ENCODE measurements around the gene U2AF2.
A peak's percentile ranks its signal among the peaks of the same experiment; 100 is the strongest.

Gene U2AF2

DNA sequence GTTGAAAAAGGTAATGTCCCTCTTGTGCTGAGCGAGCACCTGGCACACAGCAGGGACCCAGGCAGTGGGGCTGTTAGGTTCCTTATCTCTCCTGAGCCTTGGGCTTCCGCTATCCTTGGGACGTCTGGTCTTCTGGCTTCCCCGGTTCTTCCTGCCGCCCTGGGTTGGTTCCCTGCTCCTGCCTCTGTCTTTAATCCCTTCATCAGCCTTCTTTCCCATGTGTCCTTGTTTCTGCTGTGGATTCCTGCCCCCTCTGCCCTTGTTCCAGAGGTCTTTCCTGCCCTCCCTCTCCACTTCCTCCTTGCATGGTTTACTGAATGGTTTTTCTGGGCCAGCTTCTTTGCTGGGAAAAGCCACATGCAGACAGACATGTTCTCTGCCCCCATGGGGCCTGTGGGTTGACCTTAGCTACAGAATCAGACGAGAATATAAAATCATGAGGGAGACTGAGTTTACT is 22.8 kb downstream of the U2AF2 start:
- DNase-seq = no peak

DNA sequence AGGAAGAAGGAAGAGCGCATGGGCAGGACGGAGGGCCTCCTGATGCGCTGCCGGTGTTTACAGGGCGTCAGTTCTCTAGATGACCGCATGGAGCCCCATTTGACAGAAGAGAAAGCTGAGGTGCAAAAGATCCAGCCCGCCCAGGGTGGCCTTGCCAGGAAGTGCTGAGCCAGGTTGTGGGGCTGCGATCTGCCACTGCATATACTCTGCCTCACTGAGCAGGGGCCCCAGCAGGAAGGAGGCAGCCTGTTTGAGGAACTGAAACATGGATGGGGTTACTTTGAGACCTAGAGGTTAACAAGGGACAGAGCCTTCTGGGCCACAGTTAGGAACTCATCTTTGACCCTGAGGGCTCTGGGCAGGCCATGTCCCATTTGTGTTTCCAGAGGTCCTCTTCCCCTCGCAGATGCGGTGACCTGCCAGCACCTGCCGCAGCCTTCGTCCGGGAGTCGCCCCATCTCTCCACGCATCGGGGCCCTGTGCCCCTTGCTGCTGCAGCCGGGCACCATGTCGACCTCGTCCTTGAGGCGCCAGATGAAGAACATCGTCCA is 23.4 kb downstream of the U2AF2 start:
- DNase-seq = peak; percentile 27

DNA sequence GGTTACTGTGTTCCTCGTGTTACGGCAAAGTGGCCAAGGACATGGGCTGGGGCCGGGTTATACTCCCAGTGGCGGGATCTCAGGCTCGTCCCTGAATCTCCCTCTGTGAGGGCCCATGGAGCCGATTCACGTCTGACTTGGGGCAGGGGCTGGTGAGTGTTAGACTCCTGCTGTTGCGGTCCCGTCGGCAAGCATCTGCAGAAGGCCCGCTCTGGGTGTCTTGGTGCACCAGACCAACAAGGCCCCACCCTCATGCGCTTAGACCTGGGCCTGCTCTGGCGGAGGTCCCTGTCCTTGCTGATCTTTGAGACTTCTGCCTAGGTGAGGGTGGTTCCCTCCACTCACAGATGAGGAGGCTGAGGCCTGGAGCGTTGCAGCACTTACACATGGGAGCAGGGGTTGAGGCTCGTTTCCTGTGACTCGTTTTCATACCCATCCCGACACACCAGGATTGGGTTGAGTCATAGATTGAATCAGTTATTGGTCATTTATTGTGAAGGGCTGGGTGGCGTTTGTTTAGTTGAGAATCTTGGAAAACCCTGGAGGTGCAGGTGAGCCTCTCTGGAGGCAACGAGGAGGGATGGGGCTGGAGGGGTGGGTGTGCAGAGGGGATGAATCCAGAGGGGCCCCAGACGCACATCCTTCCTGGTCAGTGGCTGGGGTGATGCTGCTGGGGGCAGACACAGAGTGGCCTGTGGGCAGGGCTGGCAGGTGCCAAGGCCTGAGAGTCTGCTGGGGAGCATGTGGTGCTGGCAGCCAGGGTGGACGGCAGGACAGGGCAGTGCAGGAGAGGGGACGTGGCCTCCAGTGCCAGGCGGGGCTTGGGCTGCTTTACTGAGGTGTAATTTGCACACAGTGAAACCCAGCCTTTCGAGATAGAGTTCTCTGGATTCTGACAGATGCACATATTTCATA is 24.8 kb downstream of the U2AF2 start:
- no peak for DNase-seq

DNA sequence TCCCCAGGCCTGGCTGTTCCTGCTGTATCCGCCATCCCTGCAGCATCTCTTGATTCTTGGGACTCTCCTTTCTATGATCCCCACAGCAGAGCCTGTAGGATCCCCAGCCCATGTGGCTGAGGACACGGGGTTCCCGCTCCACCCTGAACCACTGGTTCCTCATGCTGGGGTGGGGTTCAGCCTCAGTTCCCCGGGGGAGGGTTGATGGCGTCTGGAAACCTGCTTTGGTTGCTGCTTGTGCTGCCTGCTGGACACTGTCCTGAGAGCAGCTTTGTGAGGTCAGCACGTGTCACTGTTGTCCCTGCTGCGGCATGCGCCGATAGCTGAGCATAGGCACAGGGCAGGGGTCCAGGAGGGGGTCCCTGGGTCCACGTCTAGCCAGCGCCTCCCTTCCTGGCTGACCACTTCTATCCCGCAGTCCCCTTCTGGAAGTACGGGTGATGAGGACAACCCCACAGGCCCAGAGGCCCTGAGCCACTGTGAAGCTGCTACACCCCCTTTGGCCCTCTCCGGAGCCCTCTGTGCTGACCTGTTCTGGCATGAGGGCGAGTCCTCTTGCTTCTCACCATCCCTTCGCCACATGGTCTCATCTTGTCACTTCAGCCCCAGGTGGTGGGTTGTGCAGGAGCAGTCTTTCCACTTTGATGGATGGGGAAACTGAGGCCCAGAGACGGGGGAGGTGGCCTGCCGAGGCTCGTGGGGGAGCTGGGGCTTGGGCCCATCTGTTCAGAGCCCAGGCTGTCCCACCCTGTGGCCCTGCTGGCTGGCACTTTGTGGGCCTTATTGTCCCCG is 25.7 kb downstream of the U2AF2 start:
- DNase-seq = no peak

DNA sequence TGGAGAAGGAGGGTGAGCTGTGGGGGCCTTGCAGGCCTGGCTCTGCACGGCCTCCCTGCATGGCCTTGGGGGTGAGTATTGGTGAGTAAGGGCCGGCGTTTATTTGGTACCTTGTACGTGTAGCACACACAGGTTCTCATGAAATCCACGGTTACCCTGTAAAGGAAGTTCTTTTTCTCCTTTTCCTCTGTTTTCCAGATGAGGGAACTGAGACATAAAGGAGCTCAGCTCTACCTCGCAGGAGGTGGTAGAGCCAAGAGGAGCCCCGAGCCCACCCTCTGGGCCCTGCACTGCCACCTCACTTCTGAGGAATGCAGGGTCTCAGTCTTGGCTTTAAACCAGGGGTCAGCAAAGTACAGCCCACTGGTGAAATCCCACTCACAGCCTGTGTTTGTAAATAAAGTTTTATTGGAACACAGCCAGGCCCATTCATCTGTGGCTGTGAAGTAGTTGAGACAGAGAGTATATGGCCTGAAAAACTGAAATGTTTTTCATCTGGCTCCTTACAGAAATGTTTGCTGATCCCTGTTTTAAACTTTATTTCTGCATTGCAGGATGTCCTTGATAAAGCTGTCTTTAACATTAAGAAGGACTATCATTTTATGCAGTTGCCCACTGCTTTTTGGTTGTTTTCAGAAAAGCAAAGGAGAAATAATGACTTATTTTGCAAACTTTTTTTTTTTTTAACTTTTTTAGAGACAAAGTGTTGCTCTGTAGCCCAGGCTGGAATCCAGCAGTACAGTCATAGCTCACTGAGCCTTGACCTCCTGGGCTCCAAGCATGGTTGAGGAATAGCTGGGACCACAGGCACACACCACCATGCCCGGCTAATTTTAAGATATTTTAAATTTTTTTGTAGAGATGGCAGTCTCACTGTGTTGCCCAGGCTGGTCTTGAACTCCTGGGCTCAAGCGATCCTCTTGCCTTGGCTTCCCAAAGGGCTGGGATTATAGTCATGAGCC is 26.6 kb downstream of the U2AF2 start:
- no peak for DNase-seq

DNA sequence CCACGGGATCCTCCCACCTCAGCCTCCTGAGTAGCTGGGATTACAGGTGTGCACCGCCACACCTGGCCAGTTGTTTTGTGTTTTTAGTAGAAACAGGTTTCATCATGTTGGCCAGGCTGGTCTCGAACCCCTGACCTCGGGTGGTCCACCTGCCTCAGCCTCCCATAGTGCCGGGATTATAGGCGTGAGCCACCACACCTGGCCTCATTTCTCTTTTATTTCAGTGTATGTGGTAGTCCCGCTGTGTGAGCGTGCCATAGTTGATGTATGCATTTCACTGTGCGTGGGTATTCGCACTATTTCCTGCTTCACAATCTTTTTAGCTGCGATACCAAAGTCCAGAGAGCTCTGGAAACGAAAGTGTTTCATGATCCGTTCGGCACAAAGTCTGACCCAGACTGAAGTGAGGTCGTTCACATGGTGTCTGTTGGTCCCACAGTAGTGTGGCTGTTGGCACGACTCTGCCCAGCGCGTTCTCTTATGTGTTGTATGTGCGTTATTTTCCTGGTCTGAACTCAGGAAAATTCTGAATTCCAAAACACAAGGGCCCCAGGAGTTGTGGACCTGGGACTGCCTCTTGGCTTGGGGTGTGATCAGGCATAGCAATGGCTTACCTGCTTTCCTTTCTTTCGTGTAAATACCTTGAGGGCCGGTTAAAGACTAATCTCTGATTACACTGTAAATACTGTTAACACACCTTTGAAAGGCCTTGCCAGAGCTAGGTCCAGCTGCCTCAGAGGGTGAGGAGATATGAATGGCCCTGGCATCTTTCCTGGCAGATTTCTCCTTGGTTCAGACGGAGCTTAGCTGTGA is 28.8 kb downstream of the U2AF2 start:
- DNase-seq = no peak

DNA sequence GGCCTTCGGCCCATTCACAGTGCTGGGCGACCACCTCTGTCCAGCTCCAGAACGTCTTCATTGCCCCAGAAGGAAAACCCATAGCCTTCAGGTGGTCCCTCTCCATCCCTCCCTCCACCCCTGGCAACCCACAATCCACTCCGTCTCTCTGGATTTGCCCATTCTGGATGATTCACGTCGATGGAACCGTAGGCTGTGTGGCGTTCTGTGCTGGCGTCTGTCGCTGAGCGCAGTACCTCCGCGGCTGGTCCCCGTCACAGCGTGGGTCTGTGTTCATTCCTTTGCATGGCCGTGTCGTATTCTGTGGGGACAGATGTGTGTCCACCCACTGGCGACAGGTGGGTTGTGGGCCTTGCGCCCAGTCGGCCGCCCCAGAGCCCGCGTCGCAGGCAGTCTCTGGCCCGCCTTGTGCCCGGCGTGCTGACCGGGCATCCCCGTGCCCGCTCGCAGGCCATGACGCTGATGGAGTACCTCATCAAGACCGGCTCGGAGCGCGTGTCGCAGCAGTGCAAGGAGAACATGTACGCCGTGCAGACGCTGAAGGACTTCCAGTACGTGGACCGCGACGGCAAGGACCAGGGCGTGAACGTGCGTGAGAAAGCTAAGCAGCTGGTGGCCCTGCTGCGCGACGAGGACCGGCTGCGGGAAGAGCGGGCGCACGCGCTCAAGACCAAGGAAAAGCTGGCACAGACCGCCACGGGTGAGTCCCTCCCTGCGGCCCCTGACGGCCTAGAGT is 30.3 kb downstream of the U2AF2 start:
- DNase-seq = no peak

DNA sequence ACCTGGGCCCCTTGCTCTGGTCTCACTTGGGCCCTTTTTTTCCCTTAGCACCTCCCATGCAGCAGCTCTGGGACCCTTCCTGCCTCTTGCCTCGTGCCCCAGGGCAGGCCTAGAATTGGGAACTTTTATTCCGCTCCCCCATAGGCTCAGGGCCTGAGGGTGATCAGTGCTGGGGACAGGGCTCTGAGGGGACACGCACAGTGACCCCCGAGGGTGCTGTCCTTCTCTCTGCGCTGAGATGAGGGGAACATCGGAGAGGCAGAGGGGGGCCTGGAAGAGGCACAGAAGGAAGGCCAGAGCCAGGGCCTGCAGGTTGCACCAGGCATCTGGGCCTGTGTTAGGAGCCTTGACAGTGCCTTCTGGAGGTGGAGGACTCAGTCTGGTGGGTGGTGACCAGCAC is 30.9 kb downstream of the U2AF2 start:
- DNase-seq = no peak

DNA sequence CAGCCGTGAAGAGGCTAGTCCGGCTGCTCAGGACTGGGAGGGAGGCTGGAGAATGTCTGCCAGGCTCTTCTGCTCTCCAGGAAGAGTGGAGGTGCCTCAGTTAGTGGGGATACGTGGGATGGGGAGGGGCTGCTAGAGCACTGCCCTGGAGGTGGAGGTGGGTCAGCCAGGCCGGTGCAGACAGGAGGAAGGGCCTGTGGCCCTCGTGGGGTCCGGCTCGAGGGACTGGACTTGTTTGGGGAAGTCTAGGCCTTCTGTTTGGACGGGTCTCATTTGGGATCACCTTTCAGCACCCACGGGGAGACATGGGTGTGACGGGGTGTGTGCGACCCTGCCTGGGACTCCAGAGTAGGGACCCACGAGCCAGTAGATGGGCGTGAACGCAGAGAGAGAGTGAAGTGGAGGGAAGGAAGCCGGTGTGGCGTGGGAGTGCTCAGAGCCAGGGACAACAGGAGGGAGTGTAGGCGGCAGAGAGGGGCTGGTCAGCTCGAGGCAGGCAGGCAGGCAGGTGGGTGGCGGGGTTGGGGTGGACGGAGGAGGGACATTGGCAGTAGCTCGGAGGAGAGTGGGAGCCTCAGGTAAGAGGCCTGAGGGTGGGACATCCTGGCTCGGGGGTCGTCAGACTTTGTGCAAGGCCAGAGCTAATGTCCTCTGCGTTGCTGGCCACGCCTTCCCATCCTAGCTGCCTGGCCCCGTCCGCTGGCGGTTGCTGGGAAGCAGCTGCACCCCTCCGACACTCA is 31.6 kb downstream of the U2AF2 start:
- DNase-seq = no peak

DNA sequence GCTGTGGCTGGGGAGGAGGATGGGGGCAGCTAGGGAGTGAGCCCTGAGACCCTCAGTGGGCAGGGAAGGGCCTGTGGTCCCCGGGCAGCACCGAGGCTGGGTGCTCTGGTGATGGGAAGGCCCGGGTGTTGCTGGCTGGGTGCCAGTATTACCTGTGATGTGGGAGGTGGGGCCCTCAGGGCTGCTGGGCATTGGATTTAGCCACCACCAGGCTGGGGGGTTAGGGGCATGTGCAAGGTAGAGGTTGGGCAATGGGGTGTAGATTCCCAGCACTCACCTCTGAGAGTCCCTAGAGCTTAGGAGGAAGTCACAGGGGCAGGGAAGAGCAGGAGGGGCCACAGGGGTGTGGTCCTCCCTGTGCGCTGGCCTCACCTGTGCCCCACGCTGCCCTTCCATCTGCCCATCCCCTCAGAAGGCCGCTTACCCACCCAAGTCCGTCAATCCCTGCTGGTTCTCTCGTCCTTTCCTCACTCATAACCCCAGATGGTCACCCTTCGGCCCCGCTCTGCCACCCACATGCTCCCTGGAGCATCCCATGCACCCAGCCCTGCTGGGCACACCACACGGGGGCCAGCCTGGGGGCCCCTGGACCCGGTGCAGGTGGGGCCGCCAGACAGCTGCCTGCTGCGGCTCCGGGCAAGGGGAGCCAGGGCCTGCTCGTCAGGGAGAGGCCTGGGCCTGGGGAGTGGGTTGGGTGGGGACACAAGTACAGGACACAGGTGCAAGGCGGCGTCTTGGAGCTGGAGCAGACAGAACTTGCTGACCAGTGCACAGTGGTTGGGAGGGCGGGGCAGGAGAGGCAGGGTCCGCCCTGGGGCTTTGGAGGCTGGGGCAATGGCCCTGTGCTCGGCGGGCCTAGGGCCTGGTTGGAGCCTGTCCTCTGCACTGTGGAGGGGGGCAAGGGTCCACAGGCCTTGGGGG is 32.7 kb downstream of the U2AF2 start:
- DNase-seq = no peak

DNA sequence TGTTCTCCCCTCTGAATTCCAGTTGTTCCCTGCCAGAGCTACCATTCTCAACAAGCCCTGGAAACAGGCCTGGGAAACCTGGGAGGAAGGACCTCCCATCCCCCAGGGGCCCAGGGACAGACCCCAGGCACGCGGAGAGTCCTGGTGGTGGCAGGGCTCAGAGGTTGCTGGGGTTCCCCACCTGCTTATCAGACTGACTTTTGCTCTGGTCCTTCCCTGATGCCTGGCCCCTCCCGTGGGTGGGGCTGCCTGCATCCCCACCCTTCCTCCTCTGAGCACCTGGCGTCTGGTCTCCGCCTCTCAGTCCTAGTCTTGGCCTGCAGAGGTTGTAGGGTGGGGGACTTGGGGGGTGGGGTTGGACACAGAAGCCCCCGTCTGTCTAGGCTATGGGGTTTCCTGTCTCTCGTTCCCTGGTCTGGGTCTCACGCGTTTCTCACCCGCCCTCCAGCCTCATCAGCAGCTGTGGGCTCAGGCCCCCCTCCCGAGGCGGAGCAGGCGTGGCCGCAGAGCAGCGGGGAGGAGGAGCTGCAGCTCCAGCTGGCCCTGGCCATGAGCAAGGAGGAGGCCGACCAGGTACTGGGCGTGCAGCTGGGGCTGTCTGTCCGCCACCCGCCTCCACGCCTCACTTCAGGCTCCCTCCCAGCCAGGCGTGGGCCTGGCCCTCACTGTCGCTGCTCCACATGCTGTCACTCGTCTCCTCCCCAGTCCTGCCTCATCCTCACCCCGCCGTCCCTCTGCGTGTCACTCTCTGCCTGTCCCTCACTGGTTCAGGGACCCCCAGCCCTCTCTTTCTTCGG is 33.8 kb downstream of the U2AF2 start:
- DNase-seq = no peak

DNA sequence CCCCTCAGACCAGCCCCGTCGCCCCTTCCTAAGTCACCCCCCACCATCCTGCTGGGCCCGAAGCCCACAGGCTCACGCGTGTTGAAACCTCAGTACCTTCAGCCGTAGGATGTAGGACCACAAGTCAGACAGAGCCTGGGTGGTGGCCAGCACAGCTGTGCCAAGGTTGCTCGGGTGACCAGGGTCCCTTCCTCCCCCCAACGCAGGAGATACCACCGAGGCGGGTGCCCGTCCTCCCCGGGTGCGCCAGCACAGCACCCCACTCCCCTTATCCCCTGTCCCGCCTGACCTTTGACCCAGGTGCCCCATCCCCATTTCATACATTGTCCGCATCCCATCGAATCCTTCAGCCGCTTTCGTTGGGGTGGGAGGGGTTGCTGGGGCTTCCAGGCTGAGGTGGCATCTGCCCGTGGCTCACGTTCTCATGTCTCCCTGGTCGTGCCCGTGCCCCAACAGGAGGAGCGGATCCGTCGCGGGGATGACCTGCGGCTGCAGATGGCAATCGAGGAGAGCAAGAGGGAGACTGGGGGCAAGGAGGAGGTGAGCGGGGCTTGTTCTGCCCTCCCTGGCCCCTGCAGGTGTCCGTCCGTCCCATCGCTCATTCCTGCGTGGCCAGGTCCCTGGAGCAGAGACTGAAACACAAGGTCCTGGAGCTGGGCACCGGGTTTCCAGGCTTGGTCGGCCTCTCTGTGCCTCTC is 34.7 kb downstream of the U2AF2 start:
- DNase-seq = no peak

DNA sequence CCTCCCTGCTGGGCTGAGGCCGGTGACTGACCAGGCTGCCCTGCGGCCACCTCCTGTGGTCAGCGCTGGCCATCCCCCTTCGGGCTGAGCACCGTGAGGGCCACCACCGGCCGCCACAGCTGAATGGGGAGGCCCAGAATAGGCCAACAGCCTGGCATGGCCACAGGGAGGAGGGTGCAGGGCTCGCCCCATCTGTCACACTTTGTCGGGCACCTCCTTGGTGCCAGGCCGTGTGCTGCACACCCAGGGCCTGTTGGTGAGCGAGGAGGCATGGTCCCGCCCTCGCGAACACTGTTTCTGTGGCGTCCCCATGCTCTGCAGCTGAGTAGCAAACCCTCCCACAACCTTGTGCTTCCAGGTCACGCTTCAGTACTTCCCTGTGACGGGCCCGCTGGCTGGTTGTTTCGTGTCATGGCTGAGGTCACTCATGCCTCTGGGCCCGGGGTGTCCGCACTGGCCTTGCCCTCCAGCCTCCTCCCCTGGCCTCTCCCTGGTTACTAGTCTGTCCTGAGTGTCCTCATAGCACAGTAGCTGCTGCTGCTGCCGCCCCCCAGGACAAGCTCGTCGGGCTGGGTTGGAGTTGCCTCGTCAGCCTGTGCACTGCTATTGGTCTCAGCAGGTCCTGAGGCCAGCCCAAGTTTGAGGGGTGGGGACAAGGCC is 35.4 kb downstream of the U2AF2 start:
- DNase-seq = no peak

DNA sequence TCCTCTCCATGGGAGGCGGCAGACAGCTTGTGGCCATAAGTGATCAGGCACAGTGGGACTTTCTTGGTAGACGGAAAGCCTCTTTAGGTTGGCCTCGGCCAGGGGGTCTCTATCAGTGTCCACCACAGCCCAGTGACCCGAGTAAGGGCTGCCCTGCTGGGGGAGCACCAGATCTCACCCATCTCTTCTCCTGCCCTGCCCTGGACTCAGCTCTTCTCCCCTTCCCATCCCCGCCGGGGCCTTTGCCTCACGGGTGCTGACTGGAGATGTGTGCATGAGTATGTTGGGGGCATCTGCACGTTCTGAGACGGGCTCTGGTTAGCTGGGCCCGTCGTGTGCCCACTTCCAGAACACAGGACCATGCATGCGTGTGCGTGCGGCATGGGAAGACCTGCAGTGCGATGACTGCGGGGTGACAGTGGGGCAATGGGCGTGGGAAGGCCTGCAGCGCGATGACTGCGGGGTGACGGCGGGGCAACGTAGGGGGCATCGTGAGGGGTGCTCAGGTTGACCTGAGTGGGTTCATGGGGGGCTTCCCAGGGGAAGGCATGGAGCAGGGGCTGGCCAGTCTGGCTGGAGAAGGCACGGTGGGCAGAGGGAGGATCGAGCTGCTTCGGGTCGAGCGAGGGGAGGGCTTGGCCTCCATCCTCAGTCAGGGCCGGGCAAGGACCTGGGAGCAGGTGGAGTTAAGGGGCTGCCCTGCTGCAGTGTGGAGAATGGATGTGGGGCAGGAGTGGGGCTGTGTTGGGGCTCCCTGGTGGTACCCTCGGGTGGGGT is 36.1 kb downstream of the U2AF2 start:
- no peak for DNase-seq

DNA sequence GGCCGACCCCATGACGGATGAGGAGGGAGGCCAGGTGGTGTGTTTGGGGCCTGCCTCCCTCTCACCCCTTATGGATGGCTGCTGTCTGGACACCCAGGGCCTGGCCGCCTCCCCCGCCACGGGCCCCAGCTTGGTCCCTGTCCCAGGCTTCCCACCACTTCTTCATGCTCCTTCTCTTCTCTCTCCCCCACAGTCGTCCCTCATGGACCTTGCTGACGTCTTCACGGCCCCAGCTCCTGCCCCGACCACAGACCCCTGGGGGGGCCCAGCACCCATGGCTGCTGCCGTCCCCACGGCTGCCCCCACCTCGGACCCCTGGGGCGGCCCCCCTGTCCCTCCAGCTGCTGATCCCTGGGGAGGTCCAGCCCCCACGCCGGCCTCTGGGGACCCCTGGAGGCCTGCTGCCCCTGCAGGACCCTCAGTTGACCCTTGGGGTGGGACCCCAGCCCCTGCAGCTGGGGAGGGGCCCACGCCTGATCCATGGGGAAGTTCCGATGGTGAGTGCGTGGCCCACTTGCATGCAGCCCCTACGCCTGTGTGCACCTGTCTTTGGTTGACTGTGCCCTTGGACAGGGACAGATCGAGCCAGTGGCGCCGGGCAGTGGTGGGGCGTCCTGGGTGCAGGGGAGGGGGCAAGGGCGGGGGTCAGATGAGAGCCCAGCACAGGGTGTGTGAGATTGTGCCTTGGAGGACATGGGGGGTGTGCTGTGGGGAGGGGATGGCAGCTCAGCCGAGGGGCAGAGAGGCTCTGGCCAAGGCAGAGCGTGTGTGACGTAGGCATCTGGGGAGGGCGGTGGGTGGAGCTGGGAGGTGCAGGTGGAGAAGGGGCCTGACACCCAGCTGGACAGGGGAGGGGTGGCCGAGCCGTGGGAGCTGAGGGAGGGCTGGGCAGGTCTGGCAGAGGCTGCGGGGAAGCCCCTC is 37.0 kb downstream of the U2AF2 start:
- no peak for DNase-seq

Data from CD4-positive, alpha-beta T cell treated with Interleukin-12 subunit alpha and Interleukin-12 subunit beta, for 1 hour (primary cell).